DOHH2 (cell line): ENCODE data around the gene PITRM1.

Experiments used
- H3F3A ChIP-seq: fragments of 200-600 bp; sonication (generic), shearing (Covaris generic); 2 replicates; pipeline ENCODE4 v1.6.0; 2016; ENCODE audit warnings: antibody characterized with exemption, mild to moderate bottlenecking; ENCODE audit not compliant: control insufficient read depth, insufficient read depth
- H3K27ac ChIP-seq: fragments of 200-600 bp; sonication (generic); 2 replicates; pipeline ENCODE4 v1.5.1; 2014; ENCODE audit warnings: low read depth, mild to moderate bottlenecking, low read length, moderate library complexity
- H3K27me3 ChIP-seq: fragments of 200-600 bp; sonication (generic); 2 replicates; pipeline ENCODE4 v1.6.1; 2014; ENCODE audit warnings: mild to moderate bottlenecking, low read length, mixed read lengths; ENCODE audit not compliant: control insufficient read depth
- H3K36me3 ChIP-seq: fragments of 200-600 bp; sonication (generic); 2 replicates; pipeline ENCODE4 v1.6.1; 2014; ENCODE audit warnings: mild to moderate bottlenecking, low read length, moderate library complexity, mixed read lengths; ENCODE audit not compliant: control insufficient read depth
- H3K4me1 ChIP-seq: fragments of 200-600 bp; sonication (generic); 2 replicates; pipeline ENCODE4 v1.6.1; 2014; ENCODE audit warnings: mild to moderate bottlenecking, low read length, mixed read lengths; ENCODE audit not compliant: control insufficient read depth
- H3K4me2 ChIP-seq: fragments of 200-600 bp; sonication (generic); 2 replicates; pipeline ENCODE4 v1.6.0; 2014; ENCODE audit warnings: mild to moderate bottlenecking, low read length, moderate library complexity
- H3K4me3 ChIP-seq: fragments of 200-600 bp; sonication (generic); 2 replicates; pipeline ENCODE4 v1.5.1; 2014; ENCODE audit warnings: mild to moderate bottlenecking, low read length, mixed read lengths
- H3K79me2 ChIP-seq: fragments of 200-600 bp; sonication (generic); 2 replicates; pipeline ENCODE4 v1.6.1; 2014; ENCODE audit warnings: mild to moderate bottlenecking, low read length, mixed read lengths; ENCODE audit not compliant: control insufficient read depth
- H3K9me2 ChIP-seq: fragments of 200-600 bp; sonication (generic); replicated peaks from 2 replicates; pipeline ENCODE4 v1.6.1; 2014; ENCODE audit warnings: mild to moderate bottlenecking, low read length, mixed read lengths; ENCODE audit not compliant: control insufficient read depth
- H3K9me3 ChIP-seq: fragments of 200-600 bp; sonication (generic); 2 replicates; pipeline ENCODE4 v1.6.1; 2014; ENCODE audit warnings: antibody characterized with exemption, low read length, mixed read lengths; ENCODE audit not compliant: control insufficient read depth, insufficient read depth
- H4K20me1 ChIP-seq: fragments of 200-600 bp; sonication (generic); 2 replicates; pipeline ENCODE4 v1.6.0; 2014; ENCODE audit warnings: low read depth, mild to moderate bottlenecking, antibody characterized with exemption, low read length, moderate library complexity; ENCODE audit not compliant: control insufficient read depth, insufficient read depth
- CTCF ChIP-seq: fragments of 200-600 bp; sonication (generic); IDR thresholded peaks from one replicate; pipeline ENCODE4 v1.5.1; 2014; ENCODE audit warnings: antibody characterized with exemption, mild to moderate bottlenecking, low read depth, low read length; ENCODE audit not compliant: poor library complexity, severe bottlenecking
- EZH2phosphoT487 ChIP-seq: fragments of 200-600 bp; sonication (generic); IDR thresholded peaks from 2 replicates; pipeline ENCODE4 v1.6.1; 2017; ENCODE audit warnings: borderline replicate concordance, mild to moderate bottlenecking, antibody characterized with exemption, low read length, moderate library complexity, mixed read lengths

PITRM1 gene

GRCh38 chr10:3210251-3210877, 37.8 kb upstream of the PITRM1 start:
- H3K79me2 ChIP-seq: no peaks in the 10 kb centered on the region
- no peak overlapping the region for H3K27ac ChIP-seq
- no peaks in the 10 kb centered on the region for H3K9me3 ChIP-seq

GRCh38 chr10:3208481-3209406, 36.2 kb upstream of the PITRM1 start:
- no peaks in the 10 kb centered on the region for H3K36me3 ChIP-seq
- H3F3A ChIP-seq: no peaks in the 10 kb centered on the region
- H3K9me3 ChIP-seq: no peaks in the 10 kb centered on the region
- no peaks in the 10 kb centered on the region; the same call in 1 of the 2 replicates for H3K27me3 ChIP-seq
- no peak overlapping the region for H3K4me2 ChIP-seq
- no peak overlapping the region for H3K4me3 ChIP-seq
- H3K9me2 ChIP-seq: no peaks in the 10 kb centered on the region
- H3K4me1 ChIP-seq: no peaks in the 10 kb centered on the region
- TF ChIP-seq EZH2phosphoT487 (no peak), CTCF (no peak)
- no peaks in the 10 kb centered on the region for H3K79me2 ChIP-seq
- no peaks in the 10 kb centered on the region for H4K20me1 ChIP-seq
- no peak overlapping the region for H3K27ac ChIP-seq

More at GRCh38 chr10:3210251-3210877, 37.8 kb upstream of the PITRM1 start:
- Histone ChIP-seq H3K36me3 (no peaks in the 10 kb centered on the region), H3K9me2 (no peaks in the 10 kb centered on the region), H3K4me3 (no peak overlapping the region), H3K27me3 (no peaks in the 10 kb centered on the region), H3K4me2 (no peak overlapping the region), H3F3A (no peaks in the 10 kb centered on the region), H4K20me1 (no peaks in the 10 kb centered on the region), H3K4me1 (no peaks in the 10 kb centered on the region)
- TF ChIP-seq CTCF (no peak), EZH2phosphoT487 (no peak)

GRCh38 chr10:3207351-3207750, 34.8 kb upstream of the PITRM1 start:
- H3K4me1 ChIP-seq: no peaks in the 10 kb centered on the region
- no peak overlapping the region for H3K4me2 ChIP-seq
- H3K9me2 ChIP-seq: no peaks in the 10 kb centered on the region
- no peak overlapping the region for H3K4me3 ChIP-seq
- no peak overlapping the region for H3K27ac ChIP-seq
- TF ChIP-seq CTCF (no peak), EZH2phosphoT487 (no peak)
- no peaks in the 10 kb centered on the region for H3K36me3 ChIP-seq
- no peaks in the 10 kb centered on the region for H3F3A ChIP-seq
- H3K9me3 ChIP-seq: no peaks in the 10 kb centered on the region
- no peaks in the 10 kb centered on the region for H3K79me2 ChIP-seq
- H4K20me1 ChIP-seq: no peaks in the 10 kb centered on the region
- peaks cover 9% of the 10 kb centered on the region for H3K27me3 ChIP-seq
